ENCODE data around the gene ADH4.

ADH4 gene

GRCh38 chr4:99078931-99079624 is 65.0 kb downstream of the ADH4 start:
- DNase-seq = no peak

- no peak for DNase-seq
These were observed 65.8 kb downstream of the ADH4 start for GRCh38 chr4:99078336-99078735.

- no peak for DNase-seq
These were observed 66.9 kb downstream of the ADH4 start for GRCh38 chr4:99077177-99077576.

DNA sequence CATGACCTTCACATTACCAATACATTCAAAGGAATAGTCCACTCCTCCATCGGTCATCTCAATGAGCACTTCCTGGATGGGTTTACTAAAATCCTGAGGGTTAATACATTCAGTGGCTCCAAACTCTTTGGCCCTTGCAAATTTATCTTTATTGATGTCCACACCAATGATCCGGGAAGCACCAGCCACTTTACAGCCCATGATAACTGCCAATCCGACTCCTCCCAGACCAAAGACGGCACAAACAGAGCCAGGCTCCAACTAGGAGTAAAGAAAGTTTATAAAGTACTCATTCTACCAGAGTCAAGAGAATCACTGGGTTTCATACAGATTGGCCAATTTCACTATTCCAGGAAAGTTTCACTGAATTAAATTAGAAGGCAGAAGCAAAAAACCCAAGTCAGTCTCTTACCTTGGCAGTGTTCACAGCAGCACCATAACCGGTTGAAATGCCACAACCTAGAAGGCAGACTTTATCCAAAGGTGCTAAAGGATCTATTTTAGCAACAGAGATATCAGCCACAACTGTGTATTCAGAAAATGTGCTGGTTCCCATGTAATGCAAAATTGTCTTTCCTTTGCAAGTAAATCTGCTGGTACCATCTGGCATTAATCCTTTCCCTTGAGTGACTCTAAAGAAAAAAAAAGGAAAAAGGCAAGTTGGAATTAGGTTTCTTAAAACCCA is 67.7 kb downstream of the ADH4 start:
- no peak for DNase-seq

DNA sequence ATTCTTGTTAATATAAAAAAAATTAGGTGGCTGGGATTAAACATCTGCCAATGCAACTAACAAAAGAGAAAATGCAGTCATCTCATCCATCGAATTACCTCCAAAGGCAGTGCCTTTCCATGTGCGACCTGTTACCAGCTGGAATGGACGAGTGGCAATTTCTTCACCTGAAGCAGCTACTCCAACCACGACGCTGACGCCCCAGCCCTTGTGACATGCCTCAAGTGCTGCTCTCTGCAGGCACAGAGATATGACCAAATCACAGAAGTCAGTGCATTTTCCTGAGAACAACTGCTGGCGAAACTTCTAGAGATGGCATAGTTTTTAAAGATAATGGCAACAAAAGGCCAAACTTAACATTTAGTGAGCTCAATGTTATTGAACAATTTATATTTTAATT is 69.3 kb downstream of the ADH4 start:
- DNase-seq = no peak
